Neural progenitor cell (in vitro differentiated cells): ENCODE data around the gene CCDC71L.

ENCODE experiments used
- CTCF ChIP-seq: fragments of 200-600 bp; sonication (generic); IDR thresholded peaks from 2 replicates; pipeline ENCODE4 v1.5.1; 2017; ENCODE audit warnings: antibody characterized with exemption, mild to moderate bottlenecking
- EZH2 ChIP-seq: fragments of 200-600 bp; sonication (generic); IDR thresholded peaks from 2 replicates; pipeline ENCODE4 v1.6.1; 2017; ENCODE audit warnings: antibody characterized with exemption, mild to moderate bottlenecking, moderate library complexity
- EZH2phosphoT487 ChIP-seq: fragments of 200-600 bp; sonication (generic); IDR thresholded peaks from 2 replicates; pipeline ENCODE4 v1.6.1; 2017; ENCODE audit warnings: antibody characterized with exemption

GRCh38 chr7:106683941-106684340, 23.0 kb upstream of the CCDC71L start:
- no peak for TF ChIP-seq CTCF
- no peak for TF ChIP-seq EZH2
- no peak for TF ChIP-seq EZH2phosphoT487
